HepG2 (cell line): ENCODE results near the gene CCDC82. TPM values are rescaled to one million over a fixed set of nuclear protein-coding genes. Genes with fewer than 3 reads are reported as not detected.

Experiments used
- ATAC-seq: fragments of 200-7000 bp; cut with Tn5 transposase; 3 replicates; pipeline ENCODE4 v1.9.1; 2020; ENCODE audit warnings: mild to moderate bottlenecking, moderate library complexity
- BruUV-seq: library from RNA; stranded (reverse); fragments of 400-500 nt; replicated peaks from 2 replicates; lab custom pipeline; 2021; lab: Mats Ljungman, UMichigan
- CTCF ChIA-PET: fragments of 300-600 bp; formaldehyde crosslinking; extraction: SDS; loops from one replicate; lab custom pipeline; 2021; ENCODE audit warnings: low total read pairs, inconsistent platforms, low intra/inter-chr PET ratio; lab: Yijun Ruan, JAX
- POLR2A ChIA-PET: fragments of 350-600 bp; sonication (Branson Sonifier 250); formaldehyde crosslinking; loops from one replicate; lab custom pipeline; 2020; ENCODE audit warnings: antibody characterized with exemption, inconsistent platforms; lab: Yijun Ruan, JAX
- DNase-seq: peaks from one replicate; pipeline ENCODE4 v3.0.0-alpha.2; 2015; ENCODE audit warnings: low spot score
- FAIRE-seq: peaks from 3 replicates; lab custom pipeline; 2011; peaks lifted over from hg19 to GRCh38; lab: Jason Lieb, UNC
- H2AFZ ChIP-seq: one replicate; pipeline ENCODE4 v1.6.1; 2011; ENCODE audit warnings: low read length, inconsistent platforms
- H3K27ac ChIP-seq: fragments of 300-600 bp; 3 replicates; pipeline ENCODE4 v1.8.0; 2011; ENCODE audit warnings: mixed run types, mild to moderate bottlenecking, mixed read lengths, low read length, inconsistent platforms; ENCODE audit not compliant: insufficient read depth; ENCODE audit errors: extremely low read length
- H3K27me3 ChIP-seq, 2 experiments: fragments of 200-600 bp in 1 of 2; 2 replicates in 1 of 2; 3 replicates in 1 of 2; pipeline versions ENCODE4 v1.6.0 to v1.8.0; 2011; ENCODE audit warnings: low read length in 2 of 2, mild to moderate bottlenecking in 2 of 2, moderate library complexity in 2 of 2, inconsistent platforms in 1 of 2; ENCODE audit not compliant: insufficient read depth in 2 of 2, control insufficient read depth in 1 of 2
- H3K36me3 ChIP-seq, 2 experiments: fragments of 200-600 bp in 1 of 2; replicated peaks in 1 of 2; 2 replicates in 1 of 2; 3 replicates in 1 of 2; pipeline versions ENCODE4 v1.5.1 to v1.8.0; 2011; ENCODE audit warnings: low read length in 2 of 2, inconsistent platforms in 1 of 2; ENCODE audit not compliant: insufficient read depth in 2 of 2, control insufficient read depth in 1 of 2
- H3K4me1 ChIP-seq: 2 replicates; pipeline ENCODE4 v1.5.1; 2012; ENCODE audit warnings: low read length, inconsistent platforms; ENCODE audit not compliant: insufficient read depth
- H3K4me2 ChIP-seq: 2 replicates; pipeline ENCODE4 v1.6.0; 2011; ENCODE audit warnings: low read depth, low read length, inconsistent platforms
- H3K4me3 ChIP-seq, 3 experiments: fragments of 200-600 bp in 1 of 3; sonication (generic), shearing (Covaris generic) in 1 of 3; replicated peaks in 1 of 3; 2 replicates each; pipeline ENCODE4 v1.5.1; 2011 to 2016; ENCODE audit warnings: low read length in 3 of 3, inconsistent platforms in 2 of 3, low read depth in 2 of 3, mild to moderate bottlenecking in 2 of 3, control low read depth in 1 of 3, mixed read lengths in 1 of 3; ENCODE audit not compliant: insufficient read depth in 1 of 3
- H3K79me2 ChIP-seq: one replicate; pipeline ENCODE4 v1.6.1; 2011; ENCODE audit warnings: low read length, inconsistent platforms; ENCODE audit not compliant: insufficient read depth
- H3K9ac ChIP-seq: 2 replicates; pipeline ENCODE4 v1.6.0; 2011; ENCODE audit warnings: mild to moderate bottlenecking, low read depth, low read length, inconsistent platforms; ENCODE audit not compliant: insufficient read depth
- H3K9me3 ChIP-seq: 2 replicates; pipeline ENCODE4 v1.5.1; 2012; ENCODE audit warnings: mild to moderate bottlenecking, low read length
- H4K20me1 ChIP-seq: 2 replicates; pipeline ENCODE4 v1.6.0; 2011; ENCODE audit warnings: inconsistent platforms, mild to moderate bottlenecking, low read length, moderate library complexity; ENCODE audit not compliant: insufficient read depth
- FOXK2 ChIP-seq: fragments of 450-650 bp; IDR thresholded peaks from 2 replicates; pipeline ENCODE4 v1.6.1; 2016
- HIC2 ChIP-seq: sonication (generic); formaldehyde crosslinking; IDR thresholded peaks from 2 replicates; pipeline ENCODE4 v1.9.0; 2022; ENCODE audit warnings: low read depth, missing genetic modification reagents
- NFE2 ChIP-seq: sonication (generic); formaldehyde crosslinking; IDR thresholded peaks from 2 replicates; pipeline ENCODE4 v1.4.0; 2020; ENCODE audit warnings: missing genetic modification reagents
- THAP11 ChIP-seq: IDR thresholded peaks from 2 replicates; pipeline ENCODE4 v1.6.1; 2016; ENCODE audit warnings: missing biosample characterization, missing genetic modification reagents
- ZNF256 ChIP-seq: sonication (generic); formaldehyde crosslinking; conservative IDR thresholded peaks from 2 replicates; pipeline ENCODE4 v1.4.0; 2020; ENCODE audit warnings: missing genetic modification reagents
- ZNF710 ChIP-seq: sonication (generic); formaldehyde crosslinking; IDR thresholded peaks from 2 replicates; pipeline ENCODE4 v1.5.0; 2020; ENCODE audit warnings: mild to moderate bottlenecking, missing genetic modification reagents, borderline replicate concordance
- WGBS: methylation state at CpG from one replicate; pipeline ENCODE4 v1.1.6; 2017; ENCODE audit warnings: low lambda C conversion rate; 5-methylcytosine and 5-hydroxymethylcytosine counted together
- in situ Hi-C: cut with HindIII; loops from 2 replicates; pipeline ENCODE4 v1.10.0; 2017; ENCODE audit warnings: low pct_unique_long_range_greater_than_20kb; ENCODE audit not compliant: extremely low pct_ligation_motif_present
- intact Hi-C: fragments of 100-400 bp; cut with micrococcal nuclease; formaldehyde crosslinking; loops from one replicate; pipeline ENCODE4 v1.10.0; 2022; ENCODE audit not compliant: unreplicated experiment
- polyA plus RNA-seq, 8 experiments: library from polyadenylated mRNA; depleted of rRNA in 3 of 8; stranded (reverse) in 7 of 8; unstranded in 1 of 8; fragments of >200 nt; fragmentation: Illumina TruSeq in 4 of 8; extraction: Trizol in 4 of 8; gene quantifications; 2 replicates each; pipeline versions ENCODE4 v1.2.1 to v1.2.3, GENCODE V29; 2011 to 2016; ENCODE audit warnings: low read depth in 4 of 8, missing spikeins in 1 of 8, mixed read lengths in 1 of 8; ENCODE audit not compliant: insufficient read depth in 1 of 8
- total RNA-seq, 5 experiments: library from RNA; depleted of rRNA; stranded (reverse); fragments of >200 nt; fragmentation: Illumina TruSeq; extraction: Trizol; gene quantifications; 2 replicates each; pipeline ENCODE4 v1.2.3, GENCODE V29; 2016; ENCODE audit warnings: low read depth in 1 of 5

CCDC82 gene
- total and polyA plus RNA-seq, 2 of the 13 experiments (the other 11 are each of a cell fraction or from before 2014, with no cell fraction given), result 19.7 to 25.7 TPM

- no peaks in the 10 kb centered on the region for H3K9me3 ChIP-seq
- no peak for TF ChIP-seq ZNF710
- TF ChIP-seq ZNF256 (CRISPR knock-in tag), result no peak
- TF ChIP-seq NFE2 (CRISPR knock-in tag), result no peak
- no peak for TF ChIP-seq FOXK2
- no peak for TF ChIP-seq THAP11 (CRISPR knock-in tag)
- TF ChIP-seq HIC2 (CRISPR knock-in tag), result no peak
- TF ChIP-seq, all 625 proteins: peak for 0
- Histone ChIP-seq H3K4me3 (no peak overlapping the region), H3K9ac (no peak overlapping the region), H4K20me1 (no peaks in the 10 kb centered on the region), H3K27ac (no peak overlapping the region), H2AFZ (no peak overlapping the region), H3K4me1 (no peaks in the 10 kb centered on the region; the same call in 1 of the 2 replicates), H3K27me3 (0 out of 5 replicates have a peak, but pooled peaks cover 0 to 3% of the 10 kb centered on the region in 2 experiments), H3K36me3 (no peaks in the 10 kb centered on the region), H3K79me2 (no peaks in the 10 kb centered on the region), H3K4me2 (no peak overlapping the region)
- ChIA-PET CTCF (no interaction called here), POLR2A (no interaction called here)
- 0% methylated on average over 3 of the region's 3 CpGs for WGBS
- DNase-seq (no peak), ATAC-seq (no peak), FAIRE-seq (no peak)
- in situ Hi-C loops (no loop called here), intact Hi-C loops (no loop called here)
- BruUV-seq, result no TSS peak
Observed at GRCh38 chr11:96430668-96431067, 41.0 kb upstream of the CCDC82 start.
